A549 treated with Mapracorat at 1 μM for 4 hours (cell line): ENCODE results near the gene CMSS1. TPM values are rescaled to one million over a fixed set of nuclear protein-coding genes. Genes with fewer than 3 reads are reported as not detected.

Experiments used
- total RNA-seq: library from RNA; stranded (reverse); fragments of 200-300 nt; extraction: Qiagen RNA extraction; gene quantifications from 5 replicates; pipeline ENCODE4 v1.2.3, GENCODE V29; 2022

Gene CMSS1
- total RNA-seq = 47.4 to 61.7 TPM (median 56.4 TPM) in 5 replicates

DNA sequence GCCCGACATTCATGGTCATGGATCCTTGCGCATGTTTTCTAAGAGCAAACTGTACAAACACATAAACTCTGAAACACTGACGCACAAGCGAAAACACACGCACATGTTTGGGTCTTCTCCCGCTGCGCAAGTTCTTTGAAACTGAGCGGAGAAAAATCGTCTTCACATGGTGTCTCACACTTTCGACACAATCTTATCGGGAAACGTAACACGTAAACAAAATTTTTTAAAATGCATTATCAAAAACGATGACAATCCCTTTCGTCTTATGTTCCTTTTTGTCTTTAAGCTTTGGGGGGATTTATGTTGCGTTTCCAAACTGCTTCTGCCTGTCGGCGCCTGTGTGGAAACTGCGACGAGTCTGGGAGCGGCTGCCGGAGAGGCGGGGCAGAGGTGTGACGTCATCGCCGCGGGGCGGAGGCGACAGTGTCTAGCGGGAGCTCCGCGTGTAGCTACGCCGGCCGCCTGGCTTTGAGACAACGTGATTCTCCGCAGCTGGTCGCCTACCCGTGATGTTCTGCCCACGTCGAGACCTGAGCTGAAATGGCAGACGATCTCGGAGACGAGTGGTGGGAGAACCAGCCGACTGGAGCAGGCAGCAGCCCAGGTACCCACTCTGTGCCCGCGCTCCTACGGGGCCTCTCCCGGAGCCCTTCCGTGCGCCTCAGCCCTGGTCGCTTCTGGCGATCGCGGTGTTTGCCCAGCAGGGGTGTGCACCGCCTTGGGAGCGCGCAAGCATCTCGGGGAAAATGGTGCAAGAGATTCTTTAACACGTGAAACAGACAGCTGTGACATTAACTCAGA lies at the start of gene CMSS1:
Gene CMSS1, plus strand, starts transcription at position 426 of the 804 bp plus-strand sequence.

DNA sequence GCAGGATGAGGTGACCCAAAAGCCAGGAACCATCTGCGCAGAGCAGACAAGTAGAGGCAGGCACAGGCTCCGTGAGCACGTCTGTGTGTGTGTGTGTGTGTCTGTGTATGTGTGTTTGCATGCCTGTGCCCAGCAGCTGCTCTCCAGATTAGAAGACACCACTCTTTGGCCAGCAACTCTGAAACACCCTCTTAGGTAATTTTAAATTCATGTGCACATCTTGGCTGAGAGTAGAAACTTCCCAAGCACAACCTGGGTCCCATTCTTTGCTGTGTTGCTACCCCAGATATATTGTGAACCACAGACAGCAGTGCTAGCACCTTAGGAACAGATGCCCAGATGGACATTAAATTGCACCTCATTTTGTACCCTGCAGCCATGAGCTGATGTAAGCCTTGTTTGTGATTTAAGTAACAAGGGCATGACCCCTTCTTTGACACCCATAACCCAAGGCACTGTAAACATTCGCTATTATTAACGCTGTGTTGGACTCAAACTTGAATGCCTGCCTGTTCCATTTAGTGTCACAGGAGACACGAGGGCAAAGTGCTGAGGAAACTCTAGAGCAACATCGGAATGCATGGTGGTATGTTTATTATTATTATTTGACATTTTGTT lies 296.9 kb downstream of the CMSS1 start, which contains the start of gene FILIP1L:
Gene FILIP1L, minus strand, starts transcription at position 89 of the 618 bp plus-strand sequence.

Other genes with a start within 250 kb of the CMSS1 start
- gene COL8A1, start 179.3 kb upstream of the CMSS1 start, total RNA-seq = not detected in 5 replicates